Smooth muscle cell of the brain vasculature (primary cell): ENCODE data around the gene GPR37L1.

ENCODE experiments used
- DNase-seq: peaks from one replicate; pipeline ENCODE4 v3.0.0-alpha.2; 2012; ENCODE audit warnings: low read depth, low spot score

GPR37L1 gene

DNA sequence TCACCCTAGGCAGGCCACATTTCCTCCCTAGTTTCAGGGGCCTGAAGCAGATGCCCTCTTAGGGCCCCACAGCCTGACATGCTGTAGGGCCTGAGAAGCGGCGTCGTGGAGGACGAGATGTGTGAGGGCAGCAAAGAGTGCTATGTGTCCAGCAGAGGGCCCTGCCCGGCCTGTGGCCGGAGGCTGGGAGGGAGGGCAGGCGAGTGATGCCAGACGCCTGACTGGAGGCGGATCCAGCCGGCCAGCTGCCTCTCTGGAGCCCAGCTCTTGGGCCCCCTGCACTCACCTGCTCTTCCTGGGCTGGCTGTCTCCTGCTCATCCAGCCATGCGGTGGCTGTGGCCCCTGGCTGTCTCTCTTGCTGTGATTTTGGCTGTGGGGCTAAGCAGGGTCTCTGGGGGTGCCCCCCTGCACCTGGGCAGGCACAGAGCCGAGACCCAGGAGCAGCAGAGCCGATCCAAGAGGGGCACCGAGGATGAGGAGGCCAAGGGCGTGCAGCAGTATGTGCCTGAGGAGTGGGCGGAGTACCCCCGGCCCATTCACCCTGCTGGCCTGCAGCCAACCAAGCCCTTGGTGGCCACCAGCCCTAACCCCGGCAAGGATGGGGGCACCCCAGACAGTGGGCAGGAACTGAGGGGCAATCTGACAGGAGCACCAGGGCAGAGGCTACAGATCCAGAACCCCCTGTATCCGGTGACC, at the start of gene GPR37L1:
TSS of gene GPR37L1 (plus strand) at position 279 of the 697 bp plus-strand sequence. CDS start at position 326, 47 bp downstream.
- no peak for DNase-seq

DNA sequence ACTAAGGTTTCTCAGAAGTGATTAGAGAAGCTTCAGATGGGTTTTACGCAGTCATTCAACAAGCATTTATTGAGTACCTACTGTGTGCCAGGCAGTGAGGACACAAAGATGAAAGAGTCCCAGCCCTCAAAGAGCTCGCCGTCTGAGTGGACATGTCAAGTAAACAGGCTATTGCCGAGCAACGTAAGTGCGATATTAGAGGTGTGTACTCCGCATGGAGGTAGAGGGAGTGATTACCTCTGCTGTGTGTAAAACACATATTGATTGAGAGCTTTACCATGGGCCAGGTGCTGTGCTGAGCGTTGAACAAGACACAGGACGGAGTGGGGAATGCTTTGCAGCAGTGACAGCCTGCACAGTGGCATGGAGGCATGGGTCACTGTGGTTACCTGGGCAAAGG, 49.5 kb upstream of the GPR37L1 start:
- no peak for DNase-seq

- no peak for DNase-seq
These were observed 47.7 kb upstream of the GPR37L1 start for GRCh38 chr1:202074985-202075384.

DNA sequence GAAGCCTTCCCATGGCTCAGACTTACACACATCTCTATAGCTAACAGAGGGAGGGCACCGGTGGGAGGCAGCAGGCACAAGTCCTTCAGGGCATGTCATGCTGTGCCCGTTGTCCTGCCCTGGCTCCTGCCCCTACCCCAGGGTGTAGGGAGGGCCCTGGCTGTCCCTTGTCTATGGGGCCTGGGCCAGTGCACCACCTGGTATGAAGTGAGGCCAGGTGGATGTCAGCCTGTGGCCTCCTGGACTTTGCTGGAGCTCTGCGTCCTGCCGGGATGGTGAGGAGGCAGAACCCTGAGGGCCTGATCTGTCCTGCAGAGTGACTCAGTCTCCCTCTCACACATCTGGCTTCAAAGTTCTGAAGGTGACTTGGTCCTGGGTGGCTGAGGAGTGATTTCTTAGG, 47.3 kb upstream of the GPR37L1 start:
- no peak for DNase-seq

DNA sequence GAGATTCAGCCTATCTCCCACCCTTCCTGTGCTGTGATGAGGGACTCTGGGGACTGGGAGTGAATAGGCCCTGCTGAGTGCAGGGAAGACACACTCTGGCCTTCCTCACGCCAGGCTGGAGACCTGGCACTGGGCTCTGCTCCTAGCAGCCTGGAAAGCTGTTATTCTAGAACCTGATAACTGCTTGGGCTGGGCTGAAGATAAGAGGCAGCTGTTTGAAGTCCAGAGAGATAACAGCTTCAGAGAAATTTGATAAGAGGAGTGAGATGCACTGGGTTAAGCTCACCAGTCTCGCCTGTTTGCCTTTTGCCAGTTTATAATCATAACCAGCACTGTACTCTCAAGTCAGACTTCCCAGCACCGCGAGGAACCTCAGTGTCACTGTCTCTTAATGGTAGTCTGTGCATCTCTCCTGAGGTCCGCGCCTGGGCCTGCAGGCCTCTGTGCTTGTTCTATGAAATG, 46.6 kb upstream of the GPR37L1 start:
- DNase-seq, result no peak

DNA sequence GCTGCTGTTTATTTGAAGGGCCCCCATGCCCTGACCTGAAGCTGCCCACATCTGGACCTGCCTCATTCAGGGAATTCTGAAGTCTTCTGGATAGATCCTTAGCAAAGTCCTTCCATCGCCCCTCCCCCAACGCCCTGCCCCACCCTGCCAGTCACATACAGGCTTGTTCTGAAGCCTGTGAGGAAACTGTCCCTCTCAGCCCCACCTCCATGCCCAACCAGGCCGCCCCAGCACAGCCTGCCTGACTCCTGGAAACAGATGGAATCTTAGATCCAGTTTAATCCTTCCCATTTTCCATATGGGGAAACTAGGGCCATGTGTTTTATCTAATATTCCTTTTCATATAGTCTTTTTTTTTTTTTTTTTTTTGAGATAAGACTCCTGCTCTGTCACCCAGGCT, 44.5 kb upstream of the GPR37L1 start:
- no peak for DNase-seq

DNA sequence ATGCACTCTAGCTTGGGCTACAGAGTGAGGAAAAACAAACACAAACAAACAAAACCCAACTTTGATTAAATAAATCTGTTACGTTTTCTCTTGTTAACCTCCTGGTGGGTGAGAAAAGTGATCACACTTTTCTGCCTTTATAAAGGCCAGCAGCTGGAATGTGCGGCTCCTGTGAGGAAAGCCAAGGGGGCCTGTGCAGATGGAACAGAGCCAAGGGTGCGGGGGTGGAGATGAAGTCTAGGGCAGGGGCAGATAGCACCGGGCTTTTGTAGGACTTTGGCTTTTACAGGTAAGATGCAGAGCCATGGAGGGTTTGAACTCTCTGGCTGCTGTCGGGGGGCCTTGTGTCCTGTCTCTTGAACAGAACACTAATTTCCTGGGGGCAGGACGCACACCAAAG, 40.7 kb upstream of the GPR37L1 start:
- DNase-seq, result no peak

- no peak for DNase-seq
These were observed 37.7 kb upstream of the GPR37L1 start for GRCh38 chr1:202084791-202085681.

GRCh38 chr1:202085682-202086373, 36.9 kb upstream of the GPR37L1 start:
- DNase-seq, result no peak

DNA sequence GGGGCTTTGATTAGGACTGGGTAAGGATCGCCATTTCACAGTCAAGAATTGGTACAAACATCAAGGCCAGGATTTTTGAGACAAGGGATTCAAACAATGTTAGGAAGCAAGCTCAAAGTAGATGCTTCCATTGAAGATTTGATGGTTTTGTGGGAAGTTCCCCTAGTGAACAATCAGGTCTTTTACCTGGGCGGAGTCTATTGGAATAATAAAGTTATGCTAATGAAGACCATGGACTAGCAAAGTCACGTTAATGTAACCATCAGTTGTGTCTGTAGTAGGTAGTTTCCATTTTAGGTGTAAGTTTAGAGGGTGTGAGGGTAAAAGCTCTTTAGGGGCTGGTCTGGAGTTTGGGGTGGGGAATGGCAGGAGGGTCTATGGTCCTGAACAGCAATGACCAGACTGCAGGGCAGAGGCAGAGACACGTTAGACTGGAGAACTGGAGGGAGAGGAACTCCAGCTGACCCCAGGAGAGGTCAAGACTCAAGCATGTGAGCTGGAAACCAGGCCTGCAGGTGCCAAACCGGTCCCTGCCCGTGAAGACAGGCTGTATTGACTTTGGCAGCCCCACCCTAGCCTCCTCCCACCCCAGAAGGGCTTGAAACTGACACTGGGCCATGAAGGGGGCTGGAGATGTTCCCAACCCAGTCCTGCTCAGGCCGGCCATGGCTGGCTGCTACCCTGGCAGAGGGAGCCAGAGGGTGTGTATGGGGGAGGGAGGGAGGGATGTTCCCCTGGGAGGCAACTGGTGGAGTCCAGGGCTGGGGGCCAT, 36.0 kb upstream of the GPR37L1 start:
- DNase-seq, result no peak

DNA sequence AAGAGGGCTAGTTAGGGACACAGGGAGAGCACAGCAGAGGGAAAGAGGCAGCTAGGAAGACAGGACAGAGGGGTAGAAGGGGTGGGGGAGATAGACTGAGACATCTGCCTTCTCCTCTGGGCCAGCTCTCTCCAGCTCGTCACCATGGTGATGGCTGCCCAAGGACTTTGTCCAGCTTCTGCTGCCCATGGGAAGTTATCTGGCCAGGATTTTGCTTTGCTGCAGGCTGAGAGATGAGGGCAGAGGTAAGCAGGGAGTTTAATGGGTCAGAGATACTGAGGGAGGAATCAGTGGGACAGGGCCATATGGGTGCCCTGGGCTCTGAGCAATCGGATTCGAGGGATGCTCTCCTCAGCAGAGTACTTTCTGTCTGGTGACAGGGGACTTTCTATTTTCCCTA, 34.5 kb upstream of the GPR37L1 start:
- no peak for DNase-seq

- DNase-seq, result no peak
These were observed 31.7 kb upstream of the GPR37L1 start for GRCh38 chr1:202090994-202091393.

GRCh38 chr1:202093858-202094257, 28.9 kb upstream of the GPR37L1 start:
- no peak for DNase-seq

DNA sequence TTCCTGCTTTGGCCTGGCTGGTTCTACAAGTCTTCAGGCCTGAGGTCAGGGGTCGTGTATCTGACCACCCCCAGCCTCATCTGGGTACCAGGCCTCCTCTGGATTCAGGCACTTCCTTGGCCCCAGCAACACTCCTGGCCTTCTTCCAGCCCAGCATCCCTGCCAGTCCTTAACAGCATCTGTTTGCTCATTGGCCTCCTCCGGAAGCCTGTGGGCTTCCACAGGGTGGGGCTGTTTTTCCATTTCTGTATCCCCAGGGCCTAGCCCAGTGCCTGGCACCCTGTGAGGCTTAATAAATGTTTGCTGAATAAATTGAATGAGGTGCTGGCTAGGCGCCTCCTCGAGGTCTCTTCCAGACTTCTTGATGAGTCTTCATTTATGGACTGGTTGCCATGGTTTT, 21.5 kb upstream of the GPR37L1 start:
- no peak for DNase-seq

GRCh38 chr1:202104073-202104472, 18.6 kb upstream of the GPR37L1 start:
- no peak for DNase-seq

GRCh38 chr1:202105571-202106339, 17.0 kb upstream of the GPR37L1 start:
- no peak for DNase-seq

- DNase-seq, result no peak
These were observed 16.1 kb upstream of the GPR37L1 start for GRCh38 chr1:202106340-202107254.

DNA sequence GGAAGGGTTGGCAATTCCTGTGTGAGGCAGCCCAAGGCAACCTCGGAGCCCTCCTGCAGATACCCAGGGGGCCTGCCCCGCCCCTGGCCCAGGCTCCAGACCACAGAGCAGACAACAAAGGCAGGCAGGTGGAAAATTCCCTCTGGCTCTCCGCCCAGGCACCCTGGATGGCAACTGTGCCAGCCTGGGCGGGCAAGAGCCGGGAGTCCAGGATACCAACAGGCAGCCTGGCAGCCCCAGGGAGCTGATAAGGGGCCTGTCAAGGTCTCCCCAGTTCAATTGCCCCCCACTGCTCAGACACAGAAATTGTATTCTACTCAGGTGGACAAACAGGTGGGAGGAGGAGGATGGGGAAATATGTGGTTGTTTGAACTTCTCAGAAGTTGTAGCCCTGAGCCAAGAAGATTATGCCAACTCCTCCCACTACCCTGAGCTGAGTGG, 15.4 kb upstream of the GPR37L1 start:
- no peak for DNase-seq
